Adrenal gland (tissue), 5 donors: Measurements from ENCODE around the gene FHDC1.

ENCODE experiments used
- POLR2A ChIP-seq, 2 donors: fragments of 450-650 bp; IDR thresholded peaks; one replicate each; pipeline ENCODE4 v1.6.1; 2017; ENCODE audit warnings: antibody characterized with exemption in 2 of 2, mild to moderate bottlenecking in 2 of 2, moderate library complexity in 1 of 2
- TF ChIP-seq, protein P1 (sequence below), 6 experiments: fragments of 450-650 bp in 4 of 6; fragments of 200-600 bp in 2 of 6; sonication (generic) in 1 of 6; IDR thresholded peaks; 1 replicate in 5 of 6; 2 replicates in 1 of 6; pipeline versions ENCODE4 v1.5.1 to v1.8.0; 2016 to 2021; ENCODE audit warnings: antibody characterized with exemption in 6 of 6, mild to moderate bottlenecking in 2 of 6, moderate library complexity in 1 of 6
- donor health status: DM: no; HTN: no; CAD: no.

DNA sequence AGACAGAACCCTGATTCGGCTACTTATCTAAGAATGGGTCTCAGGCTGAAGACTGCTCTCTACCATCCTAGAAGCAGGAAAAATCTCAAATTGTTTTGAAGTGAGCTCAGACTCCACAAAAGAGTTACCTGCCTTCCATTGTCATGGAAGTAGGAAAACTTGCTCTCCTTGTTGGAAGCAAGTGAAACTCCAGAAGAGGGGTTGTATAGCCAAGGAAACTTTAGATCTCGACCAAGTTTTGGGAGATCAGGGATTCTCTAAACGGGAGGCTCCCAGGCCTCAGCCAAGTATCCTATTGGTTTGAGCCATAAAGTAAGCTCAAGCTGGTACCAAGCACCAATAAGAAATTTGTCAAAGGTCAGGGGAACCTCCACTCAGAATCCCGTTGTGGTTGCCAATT is 9.2 kb upstream of the FHDC1 start:
- TF ChIP-seq, protein P1, sequence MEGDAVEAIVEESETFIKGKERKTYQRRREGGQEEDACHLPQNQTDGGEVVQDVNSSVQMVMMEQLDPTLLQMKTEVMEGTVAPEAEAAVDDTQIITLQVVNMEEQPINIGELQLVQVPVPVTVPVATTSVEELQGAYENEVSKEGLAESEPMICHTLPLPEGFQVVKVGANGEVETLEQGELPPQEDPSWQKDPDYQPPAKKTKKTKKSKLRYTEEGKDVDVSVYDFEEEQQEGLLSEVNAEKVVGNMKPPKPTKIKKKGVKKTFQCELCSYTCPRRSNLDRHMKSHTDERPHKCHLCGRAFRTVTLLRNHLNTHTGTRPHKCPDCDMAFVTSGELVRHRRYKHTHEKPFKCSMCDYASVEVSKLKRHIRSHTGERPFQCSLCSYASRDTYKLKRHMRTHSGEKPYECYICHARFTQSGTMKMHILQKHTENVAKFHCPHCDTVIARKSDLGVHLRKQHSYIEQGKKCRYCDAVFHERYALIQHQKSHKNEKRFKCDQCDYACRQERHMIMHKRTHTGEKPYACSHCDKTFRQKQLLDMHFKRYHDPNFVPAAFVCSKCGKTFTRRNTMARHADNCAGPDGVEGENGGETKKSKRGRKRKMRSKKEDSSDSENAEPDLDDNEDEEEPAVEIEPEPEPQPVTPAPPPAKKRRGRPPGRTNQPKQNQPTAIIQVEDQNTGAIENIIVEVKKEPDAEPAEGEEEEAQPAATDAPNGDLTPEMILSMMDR (IDR thresholded peaks at IDR 0.05) = no peak
- no peak for TF ChIP-seq POLR2A (IDR thresholded peaks at IDR 0.05)
